Loucy (cell line): Measurements from ENCODE around the gene FABP1.

Experiments
- H2AFZ ChIP-seq: fragments of 200-600 bp; sonication (generic); 2 replicates; pipeline ENCODE4 v1.6.0; 2016; ENCODE audit warnings: antibody characterized with exemption, mild to moderate bottlenecking, low read length, moderate library complexity
- H3F3A ChIP-seq: fragments of 200-600 bp; 2 replicates; pipeline ENCODE4 v1.6.0; 2016; ENCODE audit warnings: antibody characterized with exemption, low read depth, mild to moderate bottlenecking
- H3K27me3 ChIP-seq: fragments of 200-600 bp; sonication (generic); 2 replicates; pipeline ENCODE4 v1.6.1; 2014; ENCODE audit warnings: low read length, mild to moderate bottlenecking; ENCODE audit not compliant: insufficient read depth, poor library complexity, severe bottlenecking
- H3K36me3 ChIP-seq: fragments of 200-600 bp; sonication (generic); 2 replicates; pipeline ENCODE4 v1.6.1; 2016; ENCODE audit warnings: low read length; ENCODE audit not compliant: insufficient read depth
- H3K4me1 ChIP-seq: fragments of 200-600 bp; sonication (generic); 2 replicates; pipeline ENCODE4 v1.5.1; 2014; ENCODE audit warnings: low read length, mild to moderate bottlenecking; ENCODE audit not compliant: insufficient read depth, poor library complexity, severe bottlenecking
- H3K4me2 ChIP-seq: fragments of 200-600 bp; sonication (generic); 2 replicates; pipeline ENCODE4 v1.6.0; 2014; ENCODE audit warnings: antibody characterized with exemption, low read length, low read depth, mild to moderate bottlenecking; ENCODE audit not compliant: poor library complexity, severe bottlenecking
- H3K4me3 ChIP-seq: fragments of 200-600 bp; sonication (generic); 2 replicates; pipeline ENCODE4 v1.5.1; 2014; ENCODE audit warnings: low read length, mild to moderate bottlenecking, mixed read lengths; ENCODE audit not compliant: poor library complexity, severe bottlenecking
- H3K79me2 ChIP-seq: fragments of 200-600 bp; sonication (generic); 2 replicates; pipeline ENCODE4 v1.6.1; 2014; ENCODE audit warnings: low read length; ENCODE audit not compliant: insufficient read depth
- H3K9ac ChIP-seq: fragments of 200-600 bp; sonication (generic); 2 replicates; pipeline ENCODE4 v1.6.0; 2014; ENCODE audit warnings: mild to moderate bottlenecking, low read depth, low read length, moderate library complexity; ENCODE audit not compliant: poor library complexity, severe bottlenecking
- H3K9me2 ChIP-seq: fragments of 200-600 bp; sonication (generic); replicated peaks from 2 replicates; pipeline ENCODE4 v1.6.1; 2016; ENCODE audit warnings: low read depth, low read length, mixed read lengths
- H3K9me3 ChIP-seq: fragments of 200-600 bp; sonication (generic); 2 replicates; pipeline ENCODE4 v1.6.1; 2014; ENCODE audit warnings: mild to moderate bottlenecking, antibody characterized with exemption, low read length, low read depth; ENCODE audit not compliant: insufficient read depth
- H4K20me1 ChIP-seq: fragments of 200-600 bp; sonication (generic); 2 replicates; pipeline ENCODE4 v1.6.0; 2014; ENCODE audit warnings: antibody characterized with exemption, low read length, mild to moderate bottlenecking; ENCODE audit not compliant: insufficient read depth, poor library complexity, severe bottlenecking
- EZH2phosphoT487 ChIP-seq: fragments of 200-600 bp; IDR thresholded peaks from 2 replicates; pipeline ENCODE4 v1.6.1; 2018; ENCODE audit warnings: antibody characterized with exemption, mild to moderate bottlenecking, moderate library complexity, borderline replicate concordance
- TF ChIP-seq, protein P1 (sequence below): fragments of 200-600 bp; sonication (generic); conservative IDR thresholded peaks from 2 replicates; pipeline ENCODE4 v1.5.1; 2014; ENCODE audit warnings: mild to moderate bottlenecking, antibody characterized with exemption, low read length

FABP1 gene

DNA sequence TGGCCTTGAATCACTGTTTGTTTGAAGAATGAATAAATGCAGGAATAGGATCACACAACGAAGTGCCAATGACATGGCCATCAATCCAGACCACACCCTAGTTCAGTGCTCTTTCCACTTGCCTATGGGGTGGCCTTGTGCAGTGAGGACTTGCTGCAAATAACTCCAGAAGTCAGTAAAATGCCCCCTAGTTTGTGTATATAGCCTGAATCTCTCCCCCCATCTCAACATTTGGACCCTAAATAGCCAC lies 299 bp downstream of the FABP1 start:
- Histone ChIP-seq H2AFZ (no peak overlapping the region), H3K9ac (no peak overlapping the region), H3F3A (no peaks in the 10 kb centered on the region), H3K4me3 (no peak overlapping the region), H3K36me3 (no peaks in the 10 kb centered on the region), H3K79me2 (no peaks in the 10 kb centered on the region), H3K4me2 (no peak overlapping the region), H4K20me1 (no peaks in the 10 kb centered on the region), H3K4me1 (no peaks in the 10 kb centered on the region), H3K27me3 (no peaks in the 10 kb centered on the region), H3K9me2 (no peaks in the 10 kb centered on the region), H3K9me3 (no peaks in the 10 kb centered on the region)
- TF ChIP-seq, protein P1, sequence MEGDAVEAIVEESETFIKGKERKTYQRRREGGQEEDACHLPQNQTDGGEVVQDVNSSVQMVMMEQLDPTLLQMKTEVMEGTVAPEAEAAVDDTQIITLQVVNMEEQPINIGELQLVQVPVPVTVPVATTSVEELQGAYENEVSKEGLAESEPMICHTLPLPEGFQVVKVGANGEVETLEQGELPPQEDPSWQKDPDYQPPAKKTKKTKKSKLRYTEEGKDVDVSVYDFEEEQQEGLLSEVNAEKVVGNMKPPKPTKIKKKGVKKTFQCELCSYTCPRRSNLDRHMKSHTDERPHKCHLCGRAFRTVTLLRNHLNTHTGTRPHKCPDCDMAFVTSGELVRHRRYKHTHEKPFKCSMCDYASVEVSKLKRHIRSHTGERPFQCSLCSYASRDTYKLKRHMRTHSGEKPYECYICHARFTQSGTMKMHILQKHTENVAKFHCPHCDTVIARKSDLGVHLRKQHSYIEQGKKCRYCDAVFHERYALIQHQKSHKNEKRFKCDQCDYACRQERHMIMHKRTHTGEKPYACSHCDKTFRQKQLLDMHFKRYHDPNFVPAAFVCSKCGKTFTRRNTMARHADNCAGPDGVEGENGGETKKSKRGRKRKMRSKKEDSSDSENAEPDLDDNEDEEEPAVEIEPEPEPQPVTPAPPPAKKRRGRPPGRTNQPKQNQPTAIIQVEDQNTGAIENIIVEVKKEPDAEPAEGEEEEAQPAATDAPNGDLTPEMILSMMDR: no peak
- TF ChIP-seq EZH2phosphoT487: no peak

DNA sequence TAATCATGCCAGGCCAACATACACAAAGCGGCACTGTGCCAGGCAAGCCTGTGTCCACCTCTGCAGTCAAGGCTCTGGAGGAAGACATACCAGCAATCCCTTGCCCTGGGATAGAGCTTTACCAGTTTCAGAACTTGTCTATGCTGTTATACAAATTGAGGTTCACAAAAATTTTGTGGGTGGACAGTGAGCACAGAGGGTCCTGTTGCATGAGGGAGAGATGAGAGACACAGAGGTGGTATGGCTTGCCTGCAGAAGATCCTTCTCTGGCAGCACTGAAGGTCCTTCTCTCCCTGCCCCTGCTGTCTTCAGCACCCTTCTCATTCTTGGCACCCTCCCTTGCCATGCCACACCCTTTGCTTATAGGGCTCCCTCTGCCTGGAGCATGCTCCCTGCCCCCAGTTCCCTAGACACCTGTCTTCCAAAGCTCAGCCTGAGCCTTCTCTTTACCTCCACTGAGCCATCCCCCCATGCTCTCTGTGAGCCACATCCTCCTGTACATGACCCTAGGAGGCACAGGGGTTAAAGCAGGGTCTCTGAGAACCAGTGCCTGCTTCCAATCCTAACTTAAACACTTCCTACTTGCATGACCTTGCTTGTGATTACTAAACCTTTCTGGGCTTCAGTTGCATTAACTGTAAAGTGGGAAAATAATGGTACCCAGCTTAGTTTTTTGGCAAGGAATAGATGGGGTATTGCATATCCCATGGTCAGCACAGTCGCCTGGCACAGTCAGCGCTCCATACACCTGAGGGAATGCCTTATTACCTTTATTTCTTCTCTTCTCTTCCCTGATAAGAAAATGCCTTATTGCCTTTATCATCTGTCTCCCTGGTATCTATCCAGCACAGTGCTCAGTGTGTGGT lies 857 bp downstream of the FABP1 start:
- Histone ChIP-seq H3K9me2 (no peaks in the 10 kb centered on the region), H3K4me2 (no peak overlapping the region), H2AFZ (no peak overlapping the region), H4K20me1 (no peaks in the 10 kb centered on the region), H3K27me3 (no peaks in the 10 kb centered on the region), H3K79me2 (no peaks in the 10 kb centered on the region), H3K4me1 (no peaks in the 10 kb centered on the region), H3K36me3 (no peaks in the 10 kb centered on the region), H3K9me3 (no peaks in the 10 kb centered on the region), H3F3A (no peaks in the 10 kb centered on the region), H3K4me3 (no peak overlapping the region), H3K9ac (no peak overlapping the region)
- TF ChIP-seq EZH2phosphoT487: no peak
- TF ChIP-seq, protein P1: no peak

DNA sequence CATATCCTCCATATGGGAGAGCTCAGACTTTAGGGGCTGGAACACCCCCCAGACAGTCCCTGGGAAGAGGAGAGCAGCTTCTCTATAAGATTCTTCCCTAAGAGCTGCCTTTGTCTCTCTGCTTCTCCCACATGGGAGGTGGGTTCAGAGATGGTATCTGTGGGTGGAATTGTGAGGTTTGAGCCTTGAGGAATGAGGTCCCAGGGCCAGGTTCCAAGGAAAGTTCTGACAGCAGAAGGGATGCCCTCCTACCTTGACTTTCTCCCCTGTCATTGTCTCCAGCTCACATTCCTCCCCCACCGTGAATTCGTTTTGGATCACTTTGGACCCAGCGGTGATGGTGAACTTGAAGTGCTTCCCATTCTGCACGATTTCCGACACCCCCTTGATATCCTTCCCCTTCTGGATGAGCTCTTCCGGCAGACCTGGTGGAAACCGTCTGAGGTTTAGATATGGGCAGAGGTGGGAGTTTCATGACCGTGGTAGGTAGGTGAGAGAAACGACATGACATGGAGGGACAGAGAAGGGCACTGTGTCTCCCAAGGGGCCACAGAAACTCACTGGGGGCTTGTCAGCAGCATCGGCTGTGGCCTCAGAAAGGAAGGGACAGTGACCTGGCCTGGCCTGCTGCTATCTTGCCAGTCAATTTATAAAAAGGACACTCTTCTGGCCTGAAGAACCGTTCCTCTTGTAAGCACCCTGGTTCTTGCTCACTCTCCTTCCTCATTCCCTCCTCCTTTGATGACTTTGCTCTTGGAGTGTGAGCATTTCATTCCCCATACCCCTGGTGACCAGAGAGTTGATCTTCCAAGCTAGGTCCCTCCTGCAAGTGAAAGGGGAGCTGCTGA lies 1.7 kb downstream of the FABP1 start:
- no peaks in the 10 kb centered on the region for H4K20me1 ChIP-seq
- H3F3A ChIP-seq: no peaks in the 10 kb centered on the region
- TF ChIP-seq EZH2phosphoT487: no peak
- TF ChIP-seq, protein P1: no peak
- no peak overlapping the region for H3K4me2 ChIP-seq
- H3K27me3 ChIP-seq: no peaks in the 10 kb centered on the region
- no peaks in the 10 kb centered on the region for H3K4me1 ChIP-seq
- no peaks in the 10 kb centered on the region for H3K9me3 ChIP-seq
- H3K9ac ChIP-seq: no peak overlapping the region
- H3K9me2 ChIP-seq: no peaks in the 10 kb centered on the region
- H3K79me2 ChIP-seq: no peaks in the 10 kb centered on the region
- H2AFZ ChIP-seq: no peak overlapping the region
- H3K4me3 ChIP-seq: no peak overlapping the region
- no peaks in the 10 kb centered on the region for H3K36me3 ChIP-seq
